ENCODE measurements around the gene CASP10.
A peak's percentile ranks its signal among the peaks of the same experiment; 100 is the strongest.

- TF ChIP-seq POLR2AphosphoS5 (IDR thresholded peaks at IDR 0.05) (no peak), CTCF (IDR thresholded peaks at IDR 0.05) (peak in 1 of 3 experiments; percentile 2), EP300 (IDR thresholded peaks at IDR 0.05) (no peak), POLR2A (IDR thresholded peaks at IDR 0.05; ENCODE audit: low read depth) (no peak)
Observed at GRCh38 chr2:201257381-201257955, 74.5 kb downstream of the CASP10 start.

Measured in esophagus muscularis mucosa (tissue), 4 donors.